Loucy (cell line): ENCODE measurements around the gene STOX2.

ENCODE experiments used
- CTCF ChIP-seq: fragments of 200-600 bp; sonication (generic); conservative IDR thresholded peaks from 2 replicates; pipeline ENCODE4 v1.5.1; 2014; ENCODE audit warnings: mild to moderate bottlenecking, antibody characterized with exemption, low read length
- EZH2phosphoT487 ChIP-seq: fragments of 200-600 bp; IDR thresholded peaks from 2 replicates; pipeline ENCODE4 v1.6.1; 2018; ENCODE audit warnings: antibody characterized with exemption, mild to moderate bottlenecking, moderate library complexity, borderline replicate concordance

- TF ChIP-seq CTCF (no peak), EZH2phosphoT487 (no peak)
Observed at GRCh38 chr4:184064877-184065276, 159.8 kb downstream of the STOX2 start.
